DMS53 (cell line): ENCODE data around the gene PRODH.
"Not testable (repeated sequence)": the region's sequence is repeated elsewhere in the genome, so short reads cannot be mapped to it uniquely, and the experiment has no call there.

Source experiments
- DNase-seq: peaks from one replicate; lab custom pipeline; 2025; lab: John Stamatoyannopoulos, UW

PRODH gene

DNA sequence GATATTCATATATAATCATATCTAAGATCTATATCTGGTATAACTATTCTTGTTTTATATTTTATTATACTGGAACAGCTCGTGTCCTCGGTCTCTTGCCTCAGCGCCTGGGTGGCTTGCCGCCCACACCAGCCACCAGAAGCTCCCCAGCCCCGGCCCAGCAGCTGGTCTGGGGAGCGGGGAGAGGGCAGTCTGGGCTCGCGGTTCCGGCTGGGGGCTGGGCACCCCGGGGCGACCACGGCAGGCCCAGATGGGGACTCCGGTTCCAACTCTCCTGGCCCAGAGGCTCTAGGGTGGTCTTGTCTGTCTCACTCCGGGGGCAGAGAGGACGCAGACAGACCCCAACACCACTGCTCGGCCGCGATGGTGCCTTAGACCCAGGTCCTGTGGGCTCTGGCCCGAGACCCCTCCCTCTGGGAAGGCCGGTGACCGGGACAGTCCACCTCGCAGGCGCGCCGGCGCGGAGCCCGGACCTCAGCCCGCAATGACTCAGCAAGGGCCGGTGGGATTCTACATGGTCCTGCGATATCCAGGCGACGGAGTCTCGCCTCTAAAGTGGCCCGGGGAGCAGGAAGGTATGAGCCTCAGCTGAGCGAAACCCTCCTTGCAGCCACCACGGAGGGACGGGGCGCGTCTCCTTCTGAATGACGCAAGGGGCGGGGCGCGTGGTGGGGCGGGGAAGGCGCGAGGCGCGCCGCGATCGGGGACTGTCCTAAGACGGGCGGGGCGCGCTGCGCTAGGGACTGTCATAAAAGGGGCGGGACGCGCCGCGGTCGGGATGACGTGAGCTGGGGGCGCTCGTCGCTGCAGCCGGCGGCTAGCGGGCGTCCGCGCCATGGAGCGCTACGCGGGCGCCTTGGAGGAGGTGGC is 30.3 kb downstream of the PRODH start, which contains the start of gene DGCR6:
TSS of gene DGCR6 (plus strand) at position 781 of the 870 bp plus-strand sequence. CDS start at position 836, 55 bp downstream.
- DNase-seq: no peak

- not testable (repeated sequence) for DNase-seq
Measured at GRCh38 chr22:18896037-18896657, 39.9 kb downstream of the PRODH start.

DNA sequence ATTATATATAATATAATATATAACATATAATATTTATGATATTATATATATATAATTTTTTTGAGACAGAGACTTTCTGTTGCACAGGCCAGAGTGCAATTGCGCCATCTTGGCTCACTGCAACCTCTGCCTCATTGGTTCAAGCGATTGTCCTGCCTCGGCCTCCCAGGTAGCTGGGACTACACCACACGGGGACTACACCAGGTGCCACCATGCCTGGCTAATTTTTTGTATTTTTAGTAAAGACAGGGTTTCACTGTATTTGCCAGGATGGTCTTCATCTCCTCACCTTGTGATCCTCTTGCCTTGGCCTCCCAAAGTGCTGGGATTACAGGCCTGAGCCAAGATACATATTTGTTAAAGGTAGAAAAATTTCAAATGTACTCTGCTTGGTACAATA is 42.3 kb downstream of the PRODH start:
- DNase-seq: not testable (repeated sequence)

GRCh38 chr22:18890510-18891192 is 45.4 kb downstream of the PRODH start:
- not testable (repeated sequence) for DNase-seq

DNA sequence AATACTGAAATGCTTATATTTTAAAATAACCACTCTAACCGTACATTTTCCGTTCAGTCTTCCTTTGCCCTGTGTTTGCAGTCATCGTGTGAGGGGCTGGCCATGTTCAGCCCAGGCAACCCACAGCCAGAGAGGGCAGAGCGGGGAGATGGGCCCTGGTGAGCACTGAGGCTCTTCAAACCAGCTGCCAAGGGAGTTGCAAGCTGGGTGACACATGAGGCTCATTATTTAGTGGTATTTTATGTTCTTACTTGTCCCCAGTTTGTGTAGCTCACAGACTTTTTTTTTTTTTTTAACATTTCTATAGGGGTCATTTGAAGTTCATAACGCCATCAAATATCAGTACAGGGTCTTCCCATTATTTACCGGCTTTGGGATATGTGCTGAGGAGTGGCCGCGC is 48.0 kb downstream of the PRODH start:
- no peak for DNase-seq

DNA sequence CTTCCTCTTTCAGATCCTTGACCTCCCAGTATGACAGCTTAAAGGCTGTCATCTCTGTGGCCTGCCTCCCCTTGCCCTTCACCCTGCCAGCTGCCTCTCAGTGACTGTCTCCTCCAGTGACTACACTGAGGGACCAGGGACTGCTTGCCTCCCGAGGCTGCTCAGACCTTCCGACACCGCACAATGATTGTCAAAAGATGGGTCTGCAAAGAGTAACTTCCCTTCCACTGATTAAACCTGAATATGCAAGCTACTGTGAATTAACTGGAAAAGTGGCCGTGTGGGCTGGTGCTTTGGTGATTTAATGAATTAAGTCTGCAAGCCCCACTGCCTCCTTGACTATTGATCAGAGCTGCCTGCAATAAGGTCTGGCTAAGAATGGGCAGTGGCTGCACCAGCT is 51.6 kb downstream of the PRODH start:
- not testable (repeated sequence) for DNase-seq

GRCh38 chr22:18881260-18881659 is 54.8 kb downstream of the PRODH start:
- not testable (repeated sequence) for DNase-seq
